HG03432 (cell line): ENCODE measurements around the gene AOPEP.

Experiments
- ATAC-seq: cut with Tn5 transposase; IDR thresholded peaks from one replicate; pipeline ENCODE4 v1.9.1; 2021; ENCODE audit warnings: mild to moderate bottlenecking, moderate library complexity; ENCODE audit not compliant: unreplicated experiment

The AOPEP gene

GRCh38 chr9:94726495-94727191 lies at the start of gene AOPEP:
AOPEP (plus strand) TSS chr9:94726699; CDS start chr9:94759784, 33,085 bp downstream.
- peak; percentile 99 for ATAC-seq

- ATAC-seq, result no peak
These were observed 48.6 kb upstream of the AOPEP start for GRCh38 chr9:94677929-94678328.

GRCh38 chr9:94679587-94679986 lies 46.9 kb upstream of the AOPEP start:
- ATAC-seq, result no peak

GRCh38 chr9:94680020-94680419 lies 46.5 kb upstream of the AOPEP start:
- ATAC-seq, result no peak

GRCh38 chr9:94680621-94681020 lies 45.9 kb upstream of the AOPEP start:
- ATAC-seq, result no peak

- peak; percentile 51 for ATAC-seq
These were observed 45.0 kb upstream of the AOPEP start for GRCh38 chr9:94681508-94681907.

- ATAC-seq, result no peak
These were observed 41.1 kb upstream of the AOPEP start for GRCh38 chr9:94685359-94685758.

- no peak for ATAC-seq
These were observed 39.0 kb upstream of the AOPEP start for GRCh38 chr9:94687451-94687850.

- no peak for ATAC-seq
These were observed 36.2 kb upstream of the AOPEP start for GRCh38 chr9:94690344-94690743.

GRCh38 chr9:94692601-94693000 lies 33.9 kb upstream of the AOPEP start:
- no peak for ATAC-seq

- no peak for ATAC-seq
These were observed 32.9 kb upstream of the AOPEP start for GRCh38 chr9:94693485-94694204.

- ATAC-seq, result no peak
These were observed 30.0 kb upstream of the AOPEP start for GRCh38 chr9:94696545-94696944.

- no peak for ATAC-seq
These were observed 28.4 kb upstream of the AOPEP start for GRCh38 chr9:94697972-94698581.

- no peak for ATAC-seq
These were observed 26.7 kb upstream of the AOPEP start for GRCh38 chr9:94699715-94700373.

- ATAC-seq, result no peak
These were observed 26.1 kb upstream of the AOPEP start for GRCh38 chr9:94700445-94700844.

- no peak for ATAC-seq
These were observed 22.9 kb upstream of the AOPEP start for GRCh38 chr9:94703488-94704140.

GRCh38 chr9:94705162-94705702 lies 21.3 kb upstream of the AOPEP start:
- ATAC-seq, result no peak

- no peak for ATAC-seq
These were observed 19.6 kb upstream of the AOPEP start for GRCh38 chr9:94706922-94707321.

GRCh38 chr9:94713436-94714215 lies 12.9 kb upstream of the AOPEP start:
- no peak for ATAC-seq

GRCh38 chr9:94714494-94714893 lies 12.0 kb upstream of the AOPEP start:
- no peak for ATAC-seq
